Panc1 (cell line): ENCODE measurements around the gene CADPS2. TPM values are rescaled to one million over a fixed set of nuclear protein-coding genes. Genes with fewer than 3 reads are reported as not detected.

Experiments used
- ATAC-seq: fragments of 200-7000 bp; cut with Tn5 transposase; 2 replicates; pipeline ENCODE4 v1.9.1; 2020; ENCODE audit warnings: mild to moderate bottlenecking, moderate library complexity
- BruUV-seq: library from RNA; stranded (reverse); fragments of 400-500 nt; replicated peaks from 2 replicates; lab custom pipeline; 2021; lab: Mats Ljungman, UMichigan
- CTCF ChIA-PET: fragments of 300-600 bp; sonication (Branson Sonifier 250); formaldehyde crosslinking; loops from one replicate; lab custom pipeline; 2022; ENCODE audit warnings: antibody characterized with exemption; lab: Charles Lee
- POLR2A ChIA-PET: fragments of 300-600 bp; sonication (Branson Sonifier 250); formaldehyde crosslinking; loops from one replicate; lab custom pipeline; 2022; ENCODE audit warnings: antibody characterized with exemption; lab: Charles Lee
- DNase-seq: peaks from one replicate; pipeline ENCODE4 v3.0.0-alpha.2; 2010; ENCODE audit warnings: low read depth, low spot score
- H3K27ac ChIP-seq: 2 replicates; pipeline ENCODE4 v1.5.1; 2011; ENCODE audit warnings: mild to moderate bottlenecking, low read length, inconsistent platforms
- H3K27me3 ChIP-seq: fragments of 200-500 bp; sonication (Bioruptor generic); 2 replicates; pipeline ENCODE4 v1.6.0; 2014; ENCODE audit warnings: low read length, inconsistent platforms; ENCODE audit not compliant: control insufficient read depth, insufficient read depth
- H3K36me3 ChIP-seq: fragments of 200-500 bp; sonication (Bioruptor generic); 2 replicates; pipeline ENCODE4 v1.5.1; 2014; ENCODE audit warnings: inconsistent platforms, mild to moderate bottlenecking, low read length, moderate library complexity; ENCODE audit not compliant: control insufficient read depth, insufficient read depth
- H3K4me1 ChIP-seq: 2 replicates; pipeline ENCODE4 v1.5.1; 2011; ENCODE audit warnings: inconsistent platforms, mild to moderate bottlenecking, low read length, moderate library complexity; ENCODE audit not compliant: control insufficient read depth, insufficient read depth
- H3K4me3 ChIP-seq, 2 experiments: 2 replicates each; pipeline ENCODE4 v1.5.1; 2011 to 2012; ENCODE audit warnings: low read depth in 2 of 2, low read length in 2 of 2, mild to moderate bottlenecking in 2 of 2, inconsistent platforms in 1 of 2, moderate library complexity in 1 of 2
- H3K9me3 ChIP-seq: fragments of 200-500 bp; sonication (Bioruptor generic); 2 replicates; pipeline ENCODE4 v1.5.1; 2014; ENCODE audit warnings: low read depth, mild to moderate bottlenecking, inconsistent platforms, low read length, moderate library complexity; ENCODE audit not compliant: control insufficient read depth, insufficient read depth
- POLR2AphosphoS5 ChIP-seq: IDR thresholded peaks from 2 replicates; pipeline ENCODE4 v1.6.1; 2012; ENCODE audit warnings: mild to moderate bottlenecking, low read depth, low read length, moderate library complexity
- SIN3A ChIP-seq: IDR thresholded peaks from 2 replicates; pipeline ENCODE4 v1.6.1; 2012; ENCODE audit warnings: low read depth, mild to moderate bottlenecking, low read length, moderate library complexity, borderline replicate concordance; ENCODE audit not compliant: insufficient read depth
- TCF7L2 ChIP-seq: IDR thresholded peaks from 2 replicates; pipeline ENCODE4 v1.6.1; 2011; ENCODE audit warnings: mild to moderate bottlenecking, low read depth, low read length, inconsistent platforms
- in situ Hi-C: cut with HindIII; loops from 2 replicates; pipeline ENCODE4 v1.10.0; 2016; ENCODE audit warnings: low sequenced_read_pairs, low pct_unique_long_range_greater_than_20kb
- intact Hi-C: fragments of 100-400 bp; cut with micrococcal nuclease; formaldehyde crosslinking; loops from one replicate; pipeline ENCODE4 v1.10.0; 2022; ENCODE audit not compliant: unreplicated experiment
- total RNA-seq: library from RNA; stranded (reverse); gene quantifications from one replicate; pipeline ENCODE4 v1.2.1, GENCODE V29; 2021; ENCODE audit not compliant: unreplicated experiment
- TF ChIP-seq, protein P1 (sequence below), 2 experiments: IDR thresholded peaks; 2 replicates each; pipeline ENCODE4 v1.6.1; 2011 to 2012; ENCODE audit warnings: low read depth in 2 of 2, control low read depth in 1 of 2, low read length in 1 of 2, mild to moderate bottlenecking in 1 of 2, moderate library complexity in 1 of 2; ENCODE audit not compliant: insufficient read depth in 1 of 2
- TF ChIP-seq, protein P2 (sequence below): fragments of 450-650 bp; IDR thresholded peaks from 2 replicates; pipeline ENCODE4 v1.5.1; 2017; ENCODE audit warnings: mild to moderate bottlenecking

CADPS2 gene
- total RNA-seq, 1 experiment from 2014 or later, result 1.6 TPM

DNA sequence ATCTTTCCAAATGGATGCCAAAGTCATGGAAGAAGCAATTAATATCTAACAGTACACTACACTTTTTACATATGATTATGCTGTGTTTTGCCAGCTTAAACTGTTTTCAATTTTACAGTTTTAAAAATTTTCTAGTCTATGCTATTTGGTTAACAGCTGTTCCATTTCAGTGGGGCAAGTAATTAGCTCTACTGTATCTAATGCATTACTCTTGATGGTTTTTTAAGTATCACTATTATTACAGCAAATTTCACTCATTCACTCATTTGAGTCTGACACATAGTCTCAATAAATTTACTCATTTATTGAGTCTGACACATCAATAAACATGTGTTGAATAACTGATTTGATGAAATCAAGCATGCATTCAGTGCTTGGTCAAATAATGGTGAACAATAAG lies 343.1 kb downstream of the CADPS2 start:
- in situ Hi-C loops, result no loop called here
- no peaks in the 10 kb centered on the region for H3K27me3 ChIP-seq
- no peak overlapping the region for H3K4me3 ChIP-seq
- DNase-seq, result no peak
- H3K27ac ChIP-seq, result no peak overlapping the region
- BruUV-seq, result no TSS peak
- H3K36me3 ChIP-seq, result no peaks in the 10 kb centered on the region; the same call in 1 of the 2 replicates
- ChIA-PET CTCF (no interaction called here), POLR2A (no interaction called here)
- intact Hi-C loops, result no loop called here
- no peaks in the 10 kb centered on the region for H3K4me1 ChIP-seq
- TF ChIP-seq, protein P1, sequence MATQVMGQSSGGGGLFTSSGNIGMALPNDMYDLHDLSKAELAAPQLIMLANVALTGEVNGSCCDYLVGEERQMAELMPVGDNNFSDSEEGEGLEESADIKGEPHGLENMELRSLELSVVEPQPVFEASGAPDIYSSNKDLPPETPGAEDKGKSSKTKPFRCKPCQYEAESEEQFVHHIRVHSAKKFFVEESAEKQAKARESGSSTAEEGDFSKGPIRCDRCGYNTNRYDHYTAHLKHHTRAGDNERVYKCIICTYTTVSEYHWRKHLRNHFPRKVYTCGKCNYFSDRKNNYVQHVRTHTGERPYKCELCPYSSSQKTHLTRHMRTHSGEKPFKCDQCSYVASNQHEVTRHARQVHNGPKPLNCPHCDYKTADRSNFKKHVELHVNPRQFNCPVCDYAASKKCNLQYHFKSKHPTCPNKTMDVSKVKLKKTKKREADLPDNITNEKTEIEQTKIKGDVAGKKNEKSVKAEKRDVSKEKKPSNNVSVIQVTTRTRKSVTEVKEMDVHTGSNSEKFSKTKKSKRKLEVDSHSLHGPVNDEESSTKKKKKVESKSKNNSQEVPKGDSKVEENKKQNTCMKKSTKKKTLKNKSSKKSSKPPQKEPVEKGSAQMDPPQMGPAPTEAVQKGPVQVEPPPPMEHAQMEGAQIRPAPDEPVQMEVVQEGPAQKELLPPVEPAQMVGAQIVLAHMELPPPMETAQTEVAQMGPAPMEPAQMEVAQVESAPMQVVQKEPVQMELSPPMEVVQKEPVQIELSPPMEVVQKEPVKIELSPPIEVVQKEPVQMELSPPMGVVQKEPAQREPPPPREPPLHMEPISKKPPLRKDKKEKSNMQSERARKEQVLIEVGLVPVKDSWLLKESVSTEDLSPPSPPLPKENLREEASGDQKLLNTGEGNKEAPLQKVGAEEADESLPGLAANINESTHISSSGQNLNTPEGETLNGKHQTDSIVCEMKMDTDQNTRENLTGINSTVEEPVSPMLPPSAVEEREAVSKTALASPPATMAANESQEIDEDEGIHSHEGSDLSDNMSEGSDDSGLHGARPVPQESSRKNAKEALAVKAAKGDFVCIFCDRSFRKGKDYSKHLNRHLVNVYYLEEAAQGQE (IDR thresholded peaks at IDR 0.05; ENCODE audit: insufficient read depth in 1 of 2, low read depth in 2 of 2, low read length in 1 of 2), result no peak
- TF ChIP-seq SIN3A, result no peak
- TF ChIP-seq, protein P2, sequence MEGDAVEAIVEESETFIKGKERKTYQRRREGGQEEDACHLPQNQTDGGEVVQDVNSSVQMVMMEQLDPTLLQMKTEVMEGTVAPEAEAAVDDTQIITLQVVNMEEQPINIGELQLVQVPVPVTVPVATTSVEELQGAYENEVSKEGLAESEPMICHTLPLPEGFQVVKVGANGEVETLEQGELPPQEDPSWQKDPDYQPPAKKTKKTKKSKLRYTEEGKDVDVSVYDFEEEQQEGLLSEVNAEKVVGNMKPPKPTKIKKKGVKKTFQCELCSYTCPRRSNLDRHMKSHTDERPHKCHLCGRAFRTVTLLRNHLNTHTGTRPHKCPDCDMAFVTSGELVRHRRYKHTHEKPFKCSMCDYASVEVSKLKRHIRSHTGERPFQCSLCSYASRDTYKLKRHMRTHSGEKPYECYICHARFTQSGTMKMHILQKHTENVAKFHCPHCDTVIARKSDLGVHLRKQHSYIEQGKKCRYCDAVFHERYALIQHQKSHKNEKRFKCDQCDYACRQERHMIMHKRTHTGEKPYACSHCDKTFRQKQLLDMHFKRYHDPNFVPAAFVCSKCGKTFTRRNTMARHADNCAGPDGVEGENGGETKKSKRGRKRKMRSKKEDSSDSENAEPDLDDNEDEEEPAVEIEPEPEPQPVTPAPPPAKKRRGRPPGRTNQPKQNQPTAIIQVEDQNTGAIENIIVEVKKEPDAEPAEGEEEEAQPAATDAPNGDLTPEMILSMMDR, result no peak
- TF ChIP-seq TCF7L2, result no peak
- TF ChIP-seq POLR2AphosphoS5, result no peak
- no peaks in the 10 kb centered on the region for H3K9me3 ChIP-seq
- ATAC-seq, result no peak

DNA sequence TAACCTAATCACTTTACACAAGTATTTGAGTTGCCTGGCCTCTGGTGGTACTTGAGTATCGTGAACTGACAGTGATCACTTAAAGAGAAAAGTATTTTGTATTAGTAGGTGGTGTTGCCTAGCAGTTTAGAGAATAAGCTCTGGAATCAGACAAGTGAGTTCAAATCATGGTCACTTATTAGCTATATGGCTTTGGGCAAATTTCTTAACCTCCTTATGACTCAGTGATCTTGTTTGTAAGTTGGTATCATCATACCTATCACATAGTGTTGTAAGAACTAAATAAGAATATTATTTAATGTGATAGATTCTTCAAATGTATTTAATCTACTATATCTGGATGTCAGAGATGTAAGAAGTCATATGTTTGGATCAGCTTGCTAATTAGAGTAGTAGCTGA lies 351.2 kb downstream of the CADPS2 start:
- ChIA-PET POLR2A (no interaction called here), CTCF (no interaction called here)
- no peaks in the 10 kb centered on the region for H3K9me3 ChIP-seq
- BruUV-seq, result no TSS peak
- no peaks in the 10 kb centered on the region for H3K27me3 ChIP-seq
- in situ Hi-C loops, result no loop called here
- no peak overlapping the region for H3K27ac ChIP-seq
- H3K4me1 ChIP-seq, result no peaks in the 10 kb centered on the region
- ATAC-seq (no peak), DNase-seq (no peak)
- no peak overlapping the region for H3K4me3 ChIP-seq
- no peak for TF ChIP-seq SIN3A
- TF ChIP-seq POLR2AphosphoS5, result no peak
- TF ChIP-seq TCF7L2, result no peak
- TF ChIP-seq, protein P1 (IDR thresholded peaks at IDR 0.05; ENCODE audit: insufficient read depth in 1 of 2, low read depth in 2 of 2, low read length in 1 of 2), result no peak
- TF ChIP-seq, protein P2, result no peak
- intact Hi-C loops, result no loop called here
- H3K36me3 ChIP-seq, result no peaks in the 10 kb centered on the region
